ENCODE measurements around the gene DISC1.
A peak's percentile ranks its signal among the peaks of the same experiment; 100 is the strongest.

The DISC1 gene

DNA sequence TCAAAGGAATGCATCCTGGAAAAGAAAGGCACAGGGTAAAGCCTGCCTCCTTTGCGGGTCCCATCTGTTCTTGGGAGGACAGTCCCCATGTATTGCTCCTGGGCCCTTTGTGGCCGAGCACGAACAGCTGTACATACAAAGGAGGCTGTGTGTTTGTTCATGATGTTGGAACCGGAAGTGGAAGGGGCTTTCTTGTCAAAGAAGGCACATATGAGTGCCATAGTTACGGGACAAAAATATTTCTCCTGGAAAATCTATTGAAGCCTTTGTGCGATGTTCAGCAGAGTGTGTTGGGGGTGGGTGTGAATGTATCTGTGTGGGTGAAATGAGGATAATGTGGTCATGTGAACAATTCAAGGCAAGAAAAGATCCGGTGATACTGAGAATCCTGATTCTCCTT, 297.6 kb downstream of the DISC1 start:
- H3K27me3 Mint-ChIP-seq (ENCODE audit: low read depth) = peaks cover 7% of the 10 kb centered on the region
- TF ChIP-seq, protein P1, sequence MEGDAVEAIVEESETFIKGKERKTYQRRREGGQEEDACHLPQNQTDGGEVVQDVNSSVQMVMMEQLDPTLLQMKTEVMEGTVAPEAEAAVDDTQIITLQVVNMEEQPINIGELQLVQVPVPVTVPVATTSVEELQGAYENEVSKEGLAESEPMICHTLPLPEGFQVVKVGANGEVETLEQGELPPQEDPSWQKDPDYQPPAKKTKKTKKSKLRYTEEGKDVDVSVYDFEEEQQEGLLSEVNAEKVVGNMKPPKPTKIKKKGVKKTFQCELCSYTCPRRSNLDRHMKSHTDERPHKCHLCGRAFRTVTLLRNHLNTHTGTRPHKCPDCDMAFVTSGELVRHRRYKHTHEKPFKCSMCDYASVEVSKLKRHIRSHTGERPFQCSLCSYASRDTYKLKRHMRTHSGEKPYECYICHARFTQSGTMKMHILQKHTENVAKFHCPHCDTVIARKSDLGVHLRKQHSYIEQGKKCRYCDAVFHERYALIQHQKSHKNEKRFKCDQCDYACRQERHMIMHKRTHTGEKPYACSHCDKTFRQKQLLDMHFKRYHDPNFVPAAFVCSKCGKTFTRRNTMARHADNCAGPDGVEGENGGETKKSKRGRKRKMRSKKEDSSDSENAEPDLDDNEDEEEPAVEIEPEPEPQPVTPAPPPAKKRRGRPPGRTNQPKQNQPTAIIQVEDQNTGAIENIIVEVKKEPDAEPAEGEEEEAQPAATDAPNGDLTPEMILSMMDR (IDR thresholded peaks at IDR 0.05; ENCODE audit: unreplicated experiment in 3 of 3) = no peak
- H3K4me3 Mint-ChIP-seq = no peak overlapping the region
- H3K9me3 Mint-ChIP-seq = no peaks in the 10 kb centered on the region
- H3K4me1 Mint-ChIP-seq = peaks cover 29% of the 10 kb centered on the region
- H3K27ac Mint-ChIP-seq = peak overlapping the region; percentile 22 to 57 (median 48)
- no peaks in the 10 kb centered on the region for H3K36me3 Mint-ChIP-seq (ENCODE audit: low read depth)

DNA sequence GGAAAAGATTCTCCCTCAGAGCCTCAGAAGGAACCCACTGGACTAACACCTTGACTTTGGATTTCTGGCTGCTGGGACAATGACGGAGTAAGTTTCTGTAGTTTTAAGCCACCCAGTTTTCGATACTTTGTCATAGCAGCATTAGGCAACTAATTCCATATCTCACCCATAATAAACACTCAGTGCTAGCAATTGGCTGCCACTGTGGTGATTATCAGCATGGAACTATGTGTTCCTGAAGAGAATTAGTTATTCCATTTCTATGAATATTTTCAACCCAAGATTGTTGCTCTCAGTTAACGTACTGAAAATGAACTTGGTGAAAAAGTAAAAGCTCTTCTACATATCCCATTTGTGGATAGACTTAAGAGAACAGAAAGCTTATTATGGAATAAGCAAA, 299.3 kb downstream of the DISC1 start:
- TF ChIP-seq, protein P1 (IDR thresholded peaks at IDR 0.05; ENCODE audit: unreplicated experiment in 3 of 3) = no peak
- Mint-ChIP-seq H3K27ac (no peak overlapping the region), H3K27me3 (ENCODE audit: low read depth) (peaks cover 19% of the 10 kb centered on the region), H3K4me3 (no peak overlapping the region), H3K4me1 (peaks cover 27% of the 10 kb centered on the region), H3K9me3 (no peaks in the 10 kb centered on the region), H3K36me3 (ENCODE audit: low read depth) (no peaks in the 10 kb centered on the region)

DNA sequence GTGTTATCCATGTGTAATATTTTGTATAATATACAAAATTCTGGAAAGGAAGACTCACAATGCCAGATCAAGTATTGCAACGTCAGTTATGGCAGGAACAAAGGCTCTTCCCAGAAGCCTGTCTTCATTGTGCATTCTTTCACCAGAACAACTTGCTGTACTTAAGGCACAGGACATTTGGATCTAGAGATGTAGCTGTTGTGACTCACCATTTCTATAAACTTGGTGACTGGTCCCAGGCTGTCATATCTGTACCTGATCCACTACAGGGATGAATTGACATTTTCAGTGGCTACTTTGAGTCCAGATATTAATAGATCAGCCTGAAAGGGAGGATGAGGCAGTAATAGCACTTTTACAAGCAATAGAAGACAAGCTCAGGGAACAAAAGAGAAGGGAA, 299.8 kb downstream of the DISC1 start:
- TF ChIP-seq, protein P1 (IDR thresholded peaks at IDR 0.05; ENCODE audit: unreplicated experiment in 3 of 3) = no peak
- Mint-ChIP-seq H3K27me3 (ENCODE audit: low read depth) (peaks cover 19% of the 10 kb centered on the region), H3K9me3 (no peaks in the 10 kb centered on the region), H3K27ac (no peak overlapping the region), H3K4me1 (peaks cover 27% of the 10 kb centered on the region), H3K36me3 (ENCODE audit: low read depth) (no peaks in the 10 kb centered on the region), H3K4me3 (no peak overlapping the region)

DNA sequence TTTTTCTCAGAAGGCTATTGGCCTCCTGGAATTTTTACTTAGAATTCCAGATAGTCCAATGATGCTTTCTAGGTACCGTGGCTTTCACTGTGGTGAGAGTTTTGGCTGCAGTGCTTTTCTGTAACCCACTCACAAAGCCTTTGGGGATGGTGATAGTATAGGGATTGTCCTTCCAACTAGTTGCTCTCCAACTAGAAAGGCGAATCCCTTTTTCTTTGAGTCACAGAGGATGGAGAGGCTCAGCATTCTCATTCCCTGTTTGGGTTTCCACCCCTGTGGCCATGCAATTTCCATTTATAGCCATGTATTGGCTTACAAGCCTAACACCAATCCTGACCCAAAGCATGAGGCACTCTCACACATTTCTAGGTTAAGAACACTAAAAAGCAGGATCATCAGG, 300.3 kb downstream of the DISC1 start:
- Mint-ChIP-seq H3K27ac (no peak overlapping the region), H3K4me1 (peaks cover 27% of the 10 kb centered on the region), H3K9me3 (no peaks in the 10 kb centered on the region), H3K4me3 (no peak overlapping the region), H3K36me3 (ENCODE audit: low read depth) (no peaks in the 10 kb centered on the region), H3K27me3 (ENCODE audit: low read depth) (peaks cover 19% of the 10 kb centered on the region)
- TF ChIP-seq, protein P1 (IDR thresholded peaks at IDR 0.05; ENCODE audit: unreplicated experiment in 3 of 3) = no peak

DNA sequence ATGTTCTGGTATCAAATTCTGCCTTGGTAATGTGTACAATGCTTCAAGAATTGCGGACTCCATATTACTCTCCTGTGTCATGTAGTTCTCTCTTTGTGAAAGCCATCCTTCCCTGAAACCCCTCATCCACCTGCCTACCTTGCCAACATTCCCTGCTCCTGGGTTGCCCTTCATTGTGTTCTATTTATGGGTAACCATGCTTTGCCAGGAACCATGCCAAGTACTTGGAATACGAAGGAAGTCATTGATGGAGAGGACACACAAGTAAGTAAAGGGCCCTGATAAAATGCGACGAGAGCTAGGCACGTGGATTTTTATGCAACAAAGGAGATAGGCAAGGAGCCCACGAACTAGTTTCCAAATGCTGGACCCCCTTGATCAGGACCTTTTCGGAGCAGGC, 300.8 kb downstream of the DISC1 start:
- no peaks in the 10 kb centered on the region for H3K36me3 Mint-ChIP-seq (ENCODE audit: low read depth)
- H3K27ac Mint-ChIP-seq = peak overlapping the region in 1 of 3 experiments; percentile 23
- H3K27me3 Mint-ChIP-seq (ENCODE audit: low read depth) = peaks cover 19% of the 10 kb centered on the region
- H3K4me3 Mint-ChIP-seq = no peak overlapping the region
- TF ChIP-seq, protein P1 (IDR thresholded peaks at IDR 0.05; ENCODE audit: unreplicated experiment in 3 of 3) = no peak
- peaks cover 27% of the 10 kb centered on the region for H3K4me1 Mint-ChIP-seq
- H3K9me3 Mint-ChIP-seq = no peaks in the 10 kb centered on the region

DNA sequence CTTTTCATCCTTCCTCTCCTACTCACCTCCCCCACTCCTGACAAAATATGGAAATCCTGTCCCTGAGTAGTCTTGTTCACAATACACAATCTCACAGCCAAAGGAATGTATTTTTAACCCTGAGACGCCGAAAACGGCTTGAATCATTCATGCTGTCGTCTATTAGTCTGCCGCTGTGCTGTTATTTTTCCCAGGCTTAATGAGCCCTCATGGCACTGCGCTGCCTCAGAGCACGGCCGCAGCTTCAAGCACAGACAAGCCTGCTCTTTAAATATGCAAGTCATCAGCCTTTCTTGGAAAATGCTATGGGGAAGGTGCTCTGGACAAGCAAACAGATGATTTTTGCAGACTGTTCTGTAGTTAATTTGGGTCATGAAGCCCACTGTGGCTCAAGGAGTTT, 302.7 kb downstream of the DISC1 start:
- peaks cover 27% of the 10 kb centered on the region for H3K4me1 Mint-ChIP-seq
- no peaks in the 10 kb centered on the region for H3K36me3 Mint-ChIP-seq (ENCODE audit: low read depth)
- peak overlapping the region in 2 of 3 experiments; percentile 35 to 36 for H3K4me3 Mint-ChIP-seq
- H3K9me3 Mint-ChIP-seq = no peaks in the 10 kb centered on the region
- peaks cover 19% of the 10 kb centered on the region for H3K27me3 Mint-ChIP-seq (ENCODE audit: low read depth)
- peak overlapping the region; percentile 33 to 83 (median 70) for H3K27ac Mint-ChIP-seq
- TF ChIP-seq, protein P1 (IDR thresholded peaks at IDR 0.05; ENCODE audit: unreplicated experiment in 3 of 3) = no peak

Data from nephron (organoid).